GM18909 (cell line): ENCODE results near the gene NACC1.
"Not testable (repeated sequence)": the region's sequence is repeated elsewhere in the genome, so short reads cannot be mapped to it uniquely, and the experiment has no call there.

ENCODE experiments used
- ATAC-seq: cut with Tn5 transposase; IDR thresholded peaks from one replicate; pipeline ENCODE4 v1.9.1; 2021; ENCODE audit warnings: mild to moderate bottlenecking; ENCODE audit not compliant: unreplicated experiment, poor library complexity

The NACC1 gene

DNA sequence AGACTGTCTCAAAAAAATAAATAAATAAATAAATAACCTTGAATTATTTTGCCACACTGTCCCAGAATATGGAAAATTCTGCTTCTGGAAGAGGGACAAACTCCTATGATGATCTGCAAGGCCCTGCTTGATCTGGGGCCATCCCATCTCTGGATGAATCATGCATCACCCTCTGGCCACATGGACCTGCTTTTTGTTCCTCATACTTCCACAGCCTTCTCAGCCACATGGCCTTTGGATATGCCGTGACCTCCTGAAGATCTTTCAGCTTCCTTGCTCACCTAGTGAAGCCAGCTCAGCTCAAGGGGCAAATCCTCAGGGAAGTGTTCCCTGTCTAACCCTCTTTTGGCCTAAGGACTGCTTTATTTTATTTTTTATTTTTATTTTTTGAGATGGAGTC is 42.5 kb downstream of the NACC1 start:
- ATAC-seq = no peak

DNA sequence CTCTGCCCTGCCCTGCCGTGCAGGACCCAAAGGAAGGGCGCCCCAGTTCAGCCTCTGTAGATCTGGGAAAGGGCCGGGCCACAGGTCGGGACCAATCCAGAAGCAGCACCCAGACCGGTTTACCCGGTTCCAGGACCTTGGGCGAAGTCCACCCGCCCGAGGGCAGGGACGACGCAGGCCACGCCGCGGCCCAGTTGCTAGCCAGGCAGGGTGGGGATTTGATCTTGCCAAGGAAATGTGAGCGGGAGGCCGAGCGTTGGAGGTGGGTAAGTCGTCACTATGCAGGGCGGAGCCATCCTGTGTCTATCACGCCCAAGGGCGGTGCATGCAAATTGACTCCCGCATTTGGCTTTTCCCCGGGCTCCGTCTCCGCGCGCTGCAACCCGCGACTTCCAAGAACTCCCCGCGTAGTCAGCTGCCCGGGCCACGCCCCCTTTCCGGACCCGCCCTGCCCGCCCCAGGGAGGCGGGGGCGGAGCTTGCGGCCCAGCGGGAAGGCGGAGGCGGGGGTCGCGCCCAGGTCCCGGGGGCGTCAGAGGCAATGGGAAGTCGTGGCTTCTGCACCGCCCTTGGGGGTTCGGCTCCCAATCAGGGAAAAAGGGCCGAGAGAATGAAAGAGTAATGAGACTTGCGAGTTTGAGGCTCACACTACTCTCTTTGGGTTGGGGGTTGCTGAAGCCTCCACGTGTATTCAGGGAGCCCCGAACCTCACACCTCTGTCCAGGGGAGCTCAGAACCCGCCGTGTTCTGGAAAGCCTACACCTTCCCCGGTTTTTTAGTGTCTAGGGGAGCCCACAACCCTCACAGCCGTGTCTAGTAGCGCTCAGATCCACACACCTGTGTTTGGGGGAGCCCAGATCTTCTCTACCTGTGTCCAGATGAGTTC is 44.9 kb downstream of the NACC1 start:
- peak; percentile 59 for ATAC-seq

DNA sequence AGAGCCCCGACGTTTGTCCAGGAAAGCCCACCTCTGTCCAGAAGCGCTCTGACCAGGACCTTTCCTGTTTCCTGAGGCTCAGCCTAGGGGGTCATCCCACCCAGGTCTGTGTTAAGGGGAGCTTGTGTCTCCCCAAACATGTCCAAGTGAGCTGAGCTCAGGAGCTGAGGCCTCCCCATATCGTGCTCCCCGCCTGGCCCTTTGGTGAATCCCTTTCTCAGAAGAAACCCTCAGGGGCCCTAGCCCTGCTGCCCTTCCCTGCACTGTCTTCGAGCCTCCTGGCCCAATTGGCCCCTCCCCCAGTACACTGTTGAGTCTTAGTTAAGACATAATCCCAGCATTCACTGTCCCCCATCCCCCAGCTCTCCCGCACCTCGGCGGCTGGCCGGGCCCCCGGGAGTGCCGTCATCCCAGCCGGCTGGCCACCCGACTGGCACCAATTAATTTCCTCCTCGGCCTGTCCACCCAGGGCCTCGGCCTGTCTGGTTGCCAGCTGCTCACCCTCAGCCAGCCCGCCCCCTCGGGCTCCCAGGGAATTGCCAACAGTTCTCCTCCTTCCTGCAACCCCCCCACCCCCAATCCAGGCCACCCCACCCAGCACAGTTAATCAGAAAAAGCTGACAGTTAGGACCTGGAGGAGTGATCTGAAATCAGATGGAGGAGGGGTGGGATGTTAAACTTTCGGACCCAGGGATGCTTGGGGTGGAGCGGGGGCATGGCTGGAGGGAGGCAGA is 45.7 kb downstream of the NACC1 start:
- no peak for ATAC-seq

DNA sequence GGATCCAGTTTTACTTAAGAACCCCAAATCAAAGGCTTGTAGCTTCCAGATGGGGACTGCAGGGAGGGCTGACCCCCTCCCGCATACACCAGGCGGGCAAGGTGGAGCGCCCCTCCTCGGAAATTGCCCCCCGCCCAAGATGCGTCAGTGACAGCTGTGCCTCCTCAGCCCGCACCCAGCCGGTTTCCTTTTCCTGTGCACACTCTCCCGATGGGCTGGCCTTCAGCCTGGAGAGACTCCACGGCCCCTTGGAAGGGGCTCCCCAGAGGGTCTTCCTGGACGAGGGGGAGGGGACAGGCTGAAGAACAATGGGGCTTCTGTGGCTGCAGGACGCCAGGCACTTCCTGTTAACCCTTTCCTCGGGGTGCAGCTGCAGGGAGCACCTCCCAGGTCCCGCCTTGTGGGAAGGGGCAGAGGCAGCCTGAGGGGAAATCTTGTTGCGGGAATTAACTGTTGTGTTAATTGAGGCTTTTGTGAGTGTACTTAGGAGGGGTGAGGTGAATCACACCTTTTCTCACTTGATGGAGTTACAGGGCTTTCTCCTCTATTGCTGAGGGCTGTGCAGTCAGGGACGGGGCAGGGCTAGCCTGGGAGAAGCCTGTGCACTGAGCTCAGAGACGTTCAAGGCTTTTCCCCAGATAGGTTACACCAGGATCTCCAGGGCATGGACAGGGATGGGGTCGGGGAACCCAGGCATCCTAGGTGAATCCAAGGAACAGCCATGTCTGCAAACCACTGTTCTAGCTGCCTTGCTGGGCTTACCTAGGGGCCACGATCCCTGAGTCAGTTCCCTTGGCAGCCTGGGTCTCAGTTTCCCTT is 46.5 kb downstream of the NACC1 start:
- no peak for ATAC-seq

DNA sequence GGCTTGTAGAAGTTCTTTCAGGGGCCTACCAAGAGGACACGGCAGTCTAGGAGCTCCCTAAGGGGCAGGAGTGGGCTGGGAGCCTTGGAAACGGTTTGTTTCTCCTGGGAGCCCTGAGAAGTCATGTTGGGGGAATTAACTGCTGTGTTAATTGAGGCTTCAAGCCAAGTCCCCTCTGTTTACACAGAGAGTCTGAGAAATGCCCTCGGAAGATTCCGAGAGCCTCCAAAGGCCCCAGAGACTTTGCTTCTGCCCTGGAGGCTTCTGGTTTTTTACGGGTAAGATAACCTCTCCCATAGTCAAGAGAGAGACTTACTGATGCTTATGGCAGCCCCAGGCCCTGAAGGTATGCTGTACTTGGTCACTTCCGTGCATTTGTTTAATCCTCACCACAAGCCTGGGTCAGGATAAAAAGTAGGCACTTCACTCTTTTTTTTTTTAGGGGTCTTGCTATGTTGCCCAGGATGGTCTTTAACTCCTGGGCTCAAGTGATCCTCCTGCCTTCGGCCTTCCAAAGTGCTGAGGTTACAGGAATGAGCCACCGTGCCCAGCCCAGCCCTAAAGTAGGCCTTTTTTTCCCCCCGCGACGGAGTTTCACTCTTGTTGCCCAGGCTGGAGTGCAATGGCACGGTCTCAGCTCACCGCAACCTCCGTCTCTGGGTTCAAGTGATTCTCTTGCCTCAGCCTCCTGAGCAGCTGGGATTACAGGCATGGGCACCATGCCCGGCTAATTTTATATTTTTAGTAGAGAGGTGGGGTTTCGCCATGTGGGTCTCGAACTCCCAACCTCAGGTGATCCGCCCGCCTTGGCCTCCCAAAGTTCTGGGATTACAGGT is 47.3 kb downstream of the NACC1 start:
- ATAC-seq = no peak

DNA sequence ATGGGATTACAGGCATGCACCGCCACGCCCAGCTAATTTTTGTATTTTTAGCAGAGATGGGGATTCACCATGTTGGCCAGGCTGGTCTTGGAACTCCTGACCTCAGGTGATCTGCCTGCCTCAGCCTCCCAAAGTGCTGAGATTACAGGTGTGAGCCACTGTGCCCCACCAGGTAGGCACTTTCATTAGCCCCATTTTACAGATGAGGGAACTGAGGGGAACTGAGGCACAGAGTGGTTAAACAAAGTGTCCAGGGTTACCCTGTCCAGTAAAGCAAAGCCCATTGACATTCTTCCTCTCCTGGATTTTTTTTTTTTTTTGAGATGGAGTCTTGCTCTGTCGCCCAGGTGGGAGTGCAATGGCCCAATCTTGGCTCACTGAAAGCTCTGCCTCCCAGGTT is 48.1 kb downstream of the NACC1 start:
- not testable (repeated sequence) for ATAC-seq

DNA sequence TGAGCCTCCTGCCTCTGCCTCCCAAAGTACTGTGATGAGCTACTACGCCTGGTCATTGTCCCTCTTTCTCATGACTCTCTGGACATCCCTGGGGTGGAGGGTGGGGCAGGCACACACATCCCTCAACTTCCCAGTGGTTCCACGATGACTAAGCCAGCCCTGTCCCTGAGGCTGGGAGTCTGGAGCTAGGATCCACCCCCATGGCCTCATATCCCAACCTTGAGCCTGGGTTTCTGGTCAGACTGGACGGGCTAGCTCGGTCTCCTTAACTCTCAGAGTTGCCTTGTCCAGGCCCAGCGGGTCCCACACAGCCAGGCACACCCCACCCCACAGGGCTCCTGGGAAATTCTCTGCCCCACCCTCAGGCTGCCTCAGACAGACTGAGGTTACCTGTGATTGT is 51.7 kb downstream of the NACC1 start:
- no peak for ATAC-seq

DNA sequence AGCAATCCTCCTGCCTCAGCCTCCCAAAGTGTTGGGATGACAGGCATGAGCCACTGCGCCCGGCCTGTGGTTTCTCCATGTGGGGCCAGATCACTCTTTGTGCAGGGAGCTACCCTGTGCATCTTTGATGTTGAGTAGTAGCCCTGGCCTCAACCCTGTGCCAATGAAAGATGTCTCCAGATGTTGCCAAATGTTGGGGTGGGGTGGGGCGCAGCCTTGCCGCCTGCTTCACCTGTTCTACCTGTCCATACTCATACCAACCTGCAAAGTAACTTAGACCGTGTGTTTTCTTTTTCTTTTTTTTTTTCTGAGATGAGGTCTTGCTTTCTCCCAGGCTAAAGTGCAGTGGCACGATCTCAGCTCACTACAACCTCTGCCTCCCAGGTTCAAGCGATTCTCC is 53.1 kb downstream of the NACC1 start:
- ATAC-seq = no peak

DNA sequence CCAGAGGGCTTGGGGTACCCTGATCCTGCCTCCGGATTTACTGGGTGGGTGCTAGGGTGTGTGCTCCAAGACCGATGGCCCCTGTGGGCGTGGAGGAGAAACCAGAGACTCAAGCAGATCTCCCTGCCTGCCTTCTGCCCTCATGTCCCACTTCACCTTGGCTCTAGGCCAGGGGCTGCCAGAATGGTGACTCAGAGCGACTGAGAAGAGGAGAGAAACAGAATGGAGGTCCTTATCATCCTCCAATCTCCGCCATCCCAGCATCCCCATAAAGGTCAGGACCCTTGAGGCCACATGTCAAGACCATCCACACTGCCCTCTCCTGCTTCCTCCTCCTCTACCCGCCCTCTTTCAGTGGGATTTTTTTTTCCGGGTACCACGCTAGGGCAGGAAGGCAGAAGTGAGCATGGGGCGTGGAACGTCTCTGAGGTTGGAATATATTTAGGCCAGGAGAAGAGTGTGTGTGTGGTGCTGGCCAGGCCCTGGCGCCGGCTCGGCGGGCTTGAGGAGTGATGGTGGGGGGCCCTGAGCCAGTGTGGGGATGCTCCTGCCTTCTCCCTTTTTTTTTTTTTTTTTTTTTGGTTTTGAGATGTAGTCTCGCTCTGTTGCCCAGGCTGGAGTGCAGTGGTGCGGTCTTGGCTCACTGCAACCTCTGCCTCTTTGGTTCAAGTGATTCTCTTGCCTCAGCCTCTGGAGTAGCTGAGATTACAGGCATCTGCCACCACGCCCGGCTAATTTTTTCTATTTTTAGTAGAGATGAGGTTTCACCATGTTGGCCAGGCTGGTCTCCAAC is 54.5 kb downstream of the NACC1 start:
- no peak for ATAC-seq

DNA sequence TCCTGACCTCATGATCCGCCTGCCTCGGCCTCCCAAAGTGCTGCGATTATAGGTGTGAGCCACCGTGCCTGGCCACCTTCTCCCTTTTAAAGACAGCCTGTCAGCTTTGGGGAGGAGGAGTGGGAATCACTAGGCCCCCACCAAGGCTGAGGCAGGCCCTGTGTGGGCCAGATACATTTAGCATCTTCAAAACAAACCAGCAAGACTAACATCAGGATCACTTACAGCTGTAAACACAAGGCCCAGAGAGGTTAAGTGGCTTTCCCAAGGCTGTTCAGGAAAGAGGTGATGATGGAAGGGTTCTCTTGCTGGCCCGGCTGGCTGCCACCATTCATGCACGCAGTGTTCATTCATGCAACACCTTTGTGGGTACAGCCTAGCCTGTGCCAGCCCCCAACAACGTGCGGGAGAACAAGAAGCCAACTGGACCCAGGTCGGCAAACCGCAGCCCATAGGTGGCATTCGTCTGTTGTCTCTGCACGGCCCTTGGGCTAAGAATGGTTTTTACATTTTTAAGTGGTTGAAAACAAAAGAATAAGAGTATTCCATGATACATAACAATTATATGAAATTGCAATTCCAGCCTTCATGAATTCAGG is 55.2 kb downstream of the NACC1 start:
- ATAC-seq = no peak

DNA sequence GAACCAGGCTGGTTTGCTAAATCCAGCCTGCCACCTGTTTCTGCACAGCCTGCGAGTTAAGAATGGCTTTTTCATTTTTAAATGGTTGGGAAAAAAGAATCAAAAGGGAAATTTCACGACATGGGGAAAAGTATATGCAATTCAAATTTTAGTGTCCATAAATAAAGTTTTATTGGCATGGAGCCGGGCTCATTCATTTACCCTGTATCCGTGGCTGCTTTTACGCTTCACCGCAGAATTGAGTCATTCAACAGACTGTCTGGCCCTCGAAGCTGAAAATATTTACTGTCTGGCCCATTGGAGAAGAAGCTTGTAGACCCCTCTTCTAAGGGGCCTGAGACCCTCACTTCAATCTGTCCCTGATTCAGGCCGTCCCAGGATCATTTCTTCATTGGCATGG is 58.3 kb downstream of the NACC1 start:
- no peak for ATAC-seq

DNA sequence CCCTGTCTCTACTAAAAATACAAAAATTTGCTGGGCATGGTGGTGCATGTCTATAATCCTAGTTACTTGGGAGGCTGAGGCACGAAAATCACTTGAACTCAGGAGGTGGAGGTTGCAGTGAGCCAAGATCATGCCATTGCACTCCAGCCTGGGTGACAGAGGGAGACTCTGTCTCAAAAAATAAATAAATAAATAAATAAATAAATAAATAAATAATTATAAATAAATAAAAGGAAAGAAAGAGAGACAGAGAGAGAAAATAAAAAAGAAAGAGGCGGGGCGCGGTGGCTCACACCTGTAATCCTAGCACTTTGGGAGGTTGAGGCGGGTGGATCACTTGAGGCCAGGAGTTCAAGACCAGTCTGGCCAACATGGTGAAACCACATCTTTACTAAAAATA is 59.5 kb downstream of the NACC1 start:
- ATAC-seq = not testable (repeated sequence)

DNA sequence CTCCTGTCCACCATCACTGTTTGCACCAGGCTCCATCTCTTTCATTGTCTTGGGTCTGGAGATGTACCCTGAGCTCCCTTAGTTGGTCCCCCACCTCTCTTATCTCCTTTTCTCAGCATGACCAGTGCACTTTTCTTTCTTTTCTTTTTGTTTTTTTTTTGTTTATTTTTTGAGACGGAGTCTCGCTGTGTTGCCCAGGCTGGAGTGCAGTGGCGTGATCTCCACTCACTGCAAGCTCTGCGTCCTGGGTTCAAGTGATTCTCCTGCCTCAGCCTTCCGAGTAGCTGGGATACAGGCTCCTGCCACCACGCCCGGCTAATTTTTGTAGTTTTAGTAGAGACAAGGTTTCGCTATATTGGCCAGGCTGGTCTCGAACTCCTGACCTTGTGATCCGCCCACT is 60.2 kb downstream of the NACC1 start:
- ATAC-seq = not testable (repeated sequence)

DNA sequence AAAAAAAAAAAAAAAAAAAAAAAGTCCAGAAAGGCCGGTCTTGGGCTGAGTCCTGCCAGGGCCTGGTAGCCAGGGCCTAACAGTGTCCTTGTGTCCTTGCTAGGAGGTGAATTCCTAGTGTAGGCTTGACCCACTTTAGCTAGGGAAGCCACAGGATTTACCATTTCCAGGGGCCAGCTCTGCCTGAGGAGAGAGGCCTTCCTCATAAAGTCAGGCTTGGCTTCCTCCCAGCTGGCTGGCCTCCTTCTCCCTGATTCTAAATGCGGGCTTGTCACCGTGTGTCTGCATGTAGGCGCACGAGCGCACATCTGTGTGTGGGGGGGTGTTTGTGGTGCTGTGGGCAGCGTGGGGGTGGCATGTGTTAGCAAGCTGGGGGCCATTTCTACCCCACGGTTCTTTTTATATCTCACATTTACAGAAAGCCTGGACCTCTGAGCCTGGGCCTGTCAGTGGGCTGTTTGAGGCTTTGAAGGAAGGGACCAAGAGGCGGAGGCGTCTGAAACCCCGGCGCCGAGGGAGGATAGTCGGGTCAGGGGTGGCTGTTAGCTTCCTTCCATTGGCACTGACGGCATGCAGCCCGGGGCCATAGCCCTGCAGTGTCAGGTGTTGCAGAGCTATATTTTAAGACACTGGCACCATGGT is 63.8 kb downstream of the NACC1 start:
- ATAC-seq = no peak

DNA sequence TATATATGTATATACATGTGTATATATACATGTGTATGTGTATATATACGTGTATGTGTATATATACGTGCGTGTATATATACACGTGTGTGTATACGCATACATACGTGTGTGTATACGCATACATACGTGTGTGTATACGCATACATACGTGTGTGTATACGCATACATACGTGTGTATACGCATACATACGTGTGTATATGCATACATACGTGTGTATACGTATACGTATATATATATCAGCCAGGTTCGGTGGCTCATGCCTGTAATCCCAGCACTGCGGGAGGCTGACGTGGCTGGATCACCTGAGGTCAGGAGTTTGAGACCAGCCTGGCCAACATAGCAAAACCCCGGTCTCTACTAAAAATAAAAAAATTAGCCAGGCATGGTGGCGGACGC is 66.9 kb downstream of the NACC1 start:
- ATAC-seq = not testable (repeated sequence)

DNA sequence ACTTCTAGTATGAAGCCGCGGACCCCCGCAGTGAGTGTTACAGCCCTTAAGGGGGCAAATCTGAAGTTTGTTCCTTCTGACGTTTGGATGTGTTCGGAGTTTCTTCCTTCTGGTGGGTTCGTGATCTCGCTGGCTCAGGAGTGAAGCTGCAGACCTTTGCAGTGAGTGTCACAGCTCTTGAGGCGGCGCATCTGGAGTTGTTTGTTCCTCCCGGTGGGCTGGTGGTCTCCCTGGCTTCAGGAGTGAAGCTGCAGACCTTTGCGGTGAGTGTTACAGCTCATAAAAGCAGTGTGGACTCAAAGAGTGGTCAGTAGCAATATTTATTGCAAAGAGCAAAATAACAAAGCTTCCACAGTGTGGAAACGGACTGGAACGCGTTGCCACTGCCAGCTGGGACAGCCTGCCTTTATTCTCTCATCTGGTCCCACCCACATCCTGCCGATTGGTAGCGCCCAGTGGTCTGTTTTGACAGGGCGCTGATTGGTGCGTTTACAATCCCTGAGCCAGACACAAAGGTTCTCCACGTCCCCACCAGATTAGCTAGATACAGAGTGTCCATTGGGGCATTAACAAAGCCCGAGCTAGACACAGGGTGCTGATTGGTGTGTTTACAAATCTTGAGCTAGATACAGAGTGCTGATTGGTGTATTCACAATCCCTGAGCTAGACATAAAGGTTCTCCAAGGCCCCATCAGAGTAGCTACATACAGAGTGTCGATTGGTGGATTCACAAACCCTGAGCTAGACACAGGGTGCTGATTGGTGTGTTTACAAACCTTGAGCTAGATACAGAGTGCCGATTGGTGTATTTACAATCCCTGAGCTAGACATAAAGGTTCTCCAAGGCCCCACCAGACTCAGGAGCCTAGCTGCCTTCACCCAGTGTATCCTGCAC is 67.9 kb downstream of the NACC1 start:
- ATAC-seq = not testable (repeated sequence)

DNA sequence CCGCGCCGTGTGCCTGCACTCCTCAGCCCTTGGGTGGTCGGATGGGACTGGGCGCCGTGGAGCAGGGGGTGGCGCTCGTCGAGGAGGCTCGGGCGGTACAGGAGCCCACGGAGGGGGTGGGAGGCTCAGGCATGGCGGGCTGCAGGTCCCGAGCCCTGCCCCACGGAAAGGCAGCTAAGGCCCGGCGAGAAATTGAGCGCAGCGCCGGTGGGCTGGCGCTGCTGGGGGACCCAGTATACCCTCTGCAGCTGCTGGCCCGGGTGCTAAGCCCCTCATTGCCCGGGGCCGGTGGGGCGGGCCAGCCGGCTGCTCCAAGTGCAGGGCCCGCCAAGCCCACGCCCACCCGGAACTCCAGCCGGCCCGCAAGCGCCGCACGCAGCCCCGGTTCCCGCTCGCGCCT is 68.6 kb downstream of the NACC1 start:
- not testable (repeated sequence) for ATAC-seq
